Thyroid gland (tissue), 4 donors: ENCODE results near the gene KRTAP15-1. TPM values are rescaled to one million over a fixed set of nuclear protein-coding genes. Genes with fewer than 3 reads are reported as not detected.

Source experiments
- DNase-seq, 2 donors: peaks; one replicate each; pipeline ENCODE4 v3.0.0-alpha.2; 2019
- H3K27ac ChIP-seq, 3 donors: fragments of 200-600 bp; sonication (generic); 1 replicate in 2 of 3; 2 replicates in 1 of 3; pipeline ENCODE4 v1.5.1; 2016 to 2019; ENCODE audit warnings: mild to moderate bottlenecking in 1 of 3, moderate library complexity in 1 of 3
- H3K27me3 ChIP-seq: fragments of 200-600 bp; sonication (generic); one replicate; pipeline ENCODE4 v1.5.1; 2019
- H3K36me3 ChIP-seq, 2 donors: fragments of 200-600 bp; sonication (generic); one replicate each; pipeline ENCODE4 v1.5.1; 2016 to 2019
- H3K4me1 ChIP-seq, 2 donors: fragments of 200-600 bp; sonication (generic); one replicate each; pipeline ENCODE4 v1.5.1; 2017 to 2019
- H3K4me3 ChIP-seq, 3 donors: fragments of 200-600 bp; sonication (generic); replicated peaks in 1 of 3; 1 replicate in 2 of 3; 2 replicates in 1 of 3; pipeline ENCODE4 v1.5.1; 2016; ENCODE audit warnings: mild to moderate bottlenecking in 1 of 3
- H3K9me3 ChIP-seq: fragments of 200-600 bp; sonication (generic); one replicate; pipeline ENCODE4 v1.5.1; 2017
- CTCF ChIP-seq, 6 experiments: fragments of 200-600 bp in 3 of 6; fragments of 450-650 bp in 3 of 6; sonication (generic) in 3 of 6; IDR thresholded peaks; one replicate each; pipeline ENCODE4 v1.5.1; 2016 to 2019; ENCODE audit warnings: antibody characterized with exemption in 6 of 6, mild to moderate bottlenecking in 2 of 6, inconsistent platforms in 1 of 6, moderate library complexity in 1 of 6
- POLR2A ChIP-seq, 2 donors: fragments of 450-650 bp; IDR thresholded peaks; one replicate each; pipeline ENCODE4 v1.6.1; 2017; ENCODE audit warnings: antibody characterized with exemption in 2 of 2, mild to moderate bottlenecking in 2 of 2, moderate library complexity in 1 of 2
- WGBS, 2 donors: methylation state at CpG; one replicate each; pipeline ENCODE4 v1.1.5; 2017; 5-methylcytosine and 5-hydroxymethylcytosine counted together
- intact Hi-C: fragments of 100-400 bp; cut with DNase I; formaldehyde crosslinking; loops from one replicate; pipeline ENCODE4 v1.15.1; 2023
- total RNA-seq, 4 donors: library from RNA; depleted of rRNA; stranded (reverse); fragments of >200 nt; gene quantifications; one replicate each; pipeline ENCODE4 v1.2.3, GENCODE V29; 2016

KRTAP15-1 gene
- total RNA-seq, 4 donors from 2014 or later = not detected

DNA sequence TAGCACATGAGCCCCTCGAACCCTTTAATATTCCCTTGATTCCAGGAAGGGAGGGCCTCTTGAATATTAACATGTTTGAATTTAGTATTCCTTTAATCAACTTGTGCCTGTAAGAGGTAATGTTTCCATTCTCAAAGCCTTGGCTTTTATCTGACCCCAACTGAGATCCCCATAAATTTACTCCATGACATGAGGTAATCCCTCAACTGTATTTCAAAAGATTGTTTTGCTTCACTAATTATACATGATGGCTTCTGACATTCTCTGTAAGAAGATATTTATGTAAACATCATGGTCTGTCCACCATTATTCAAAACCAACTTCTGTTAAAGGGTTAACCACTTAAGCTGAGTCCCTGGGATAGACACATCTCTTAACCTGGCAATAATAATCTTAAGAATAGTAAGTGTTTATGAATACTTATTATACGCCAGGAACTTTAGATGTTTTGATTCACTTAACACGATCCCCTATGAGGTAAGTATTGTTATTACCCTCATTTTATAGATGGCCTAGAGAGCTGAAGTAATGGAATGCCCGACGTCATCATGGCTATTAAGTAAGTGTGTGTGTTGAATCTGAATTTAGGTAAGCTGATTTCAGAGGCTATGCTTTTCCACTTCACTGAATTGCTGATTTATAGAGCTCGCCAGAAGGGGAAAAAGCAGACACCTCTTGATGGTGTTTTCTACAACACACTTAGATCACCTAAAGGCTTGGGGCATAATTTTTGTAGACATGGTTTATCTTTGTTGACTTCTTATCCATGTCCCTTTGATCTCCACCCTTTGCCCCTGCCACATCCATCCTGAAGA, 29.0 kb downstream of the KRTAP15-1 start:
- TF ChIP-seq CTCF (IDR thresholded peaks at IDR 0.05) = no peak
- no peak for TF ChIP-seq POLR2A (IDR thresholded peaks at IDR 0.05)
- WGBS, 2 donors = 81 to 82% methylated on average over 6 of the region's 6 CpGs
- no peaks in the 10 kb centered on the region for H3K9me3 ChIP-seq
- no peak for DNase-seq
- intact Hi-C loops = no loop called here
- H3K36me3 ChIP-seq = no peaks in the 10 kb centered on the region
- H3K27ac ChIP-seq = no peak overlapping the region
- no peaks in the 10 kb centered on the region for H3K27me3 ChIP-seq
- no peak overlapping the region for H3K4me3 ChIP-seq
- no peaks in the 10 kb centered on the region for H3K4me1 ChIP-seq

GRCh38 chr21:30478004-30478403, 37.9 kb downstream of the KRTAP15-1 start:
- Histone ChIP-seq H3K36me3 (no peaks in the 10 kb centered on the region), H3K27me3 (no peaks in the 10 kb centered on the region), H3K27ac (no peak overlapping the region), H3K9me3 (no peaks in the 10 kb centered on the region), H3K4me3 (no peak overlapping the region), H3K4me1 (no peaks in the 10 kb centered on the region)
- intact Hi-C loops = no loop called here
- 18 to 27% methylated on average over 3 of the region's 3 CpGs for WGBS, 2 donors
- peak in 1 of 2 donors; percentile 9 for DNase-seq
- TF ChIP-seq POLR2A (IDR thresholded peaks at IDR 0.05) (no peak), CTCF (IDR thresholded peaks at IDR 0.05) (no peak)

- intact Hi-C loops = no loop called here
- Histone ChIP-seq H3K9me3 (no peaks in the 10 kb centered on the region), H3K36me3 (no peaks in the 10 kb centered on the region), H3K4me3 (no peak overlapping the region), H3K4me1 (no peaks in the 10 kb centered on the region), H3K27ac (no peak overlapping the region), H3K27me3 (no peaks in the 10 kb centered on the region)
- DNase-seq = no peak
- no peak for TF ChIP-seq POLR2A (IDR thresholded peaks at IDR 0.05)
- WGBS, 2 donors = 63 to 74% methylated on average over 4 of the region's 4 CpGs
These were observed 39.2 kb downstream of the KRTAP15-1 start for GRCh38 chr21:30479259-30479658.

DNA sequence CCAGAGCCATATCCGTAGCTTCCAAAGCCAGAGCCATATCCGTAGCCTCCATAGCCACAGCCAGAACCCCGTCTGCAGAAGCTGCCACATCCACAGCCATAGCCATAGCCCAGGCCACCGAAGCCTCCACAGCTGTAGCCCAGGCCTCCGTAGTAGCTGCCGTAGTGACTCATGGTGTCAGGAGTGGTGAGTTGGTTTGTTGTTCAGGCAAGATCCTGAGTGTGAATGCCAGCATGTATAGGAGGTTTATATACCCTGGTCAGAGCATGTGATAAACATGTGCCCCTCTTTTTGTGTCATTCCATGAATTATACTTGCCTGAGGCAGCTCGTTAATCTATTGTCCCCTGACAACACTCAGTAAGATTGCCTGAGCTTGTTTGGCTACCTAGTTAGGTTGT, 40.1 kb downstream of the KRTAP15-1 start, which contains the start of gene KRTAP19-1:
TSS of gene KRTAP19-1 (minus strand) at position 223 of the 400 bp plus-strand sequence. CDS start at position 173, 50 bp downstream.
- intact Hi-C loops = no loop called here
- Histone ChIP-seq H3K27ac (no peak within 1 kb of the TSS), H3K36me3 (no peaks in the 10 kb centered on the region), H3K9me3 (no peaks in the 10 kb centered on the region), H3K27me3 (no peaks in the 10 kb centered on the region), H3K4me3 (no peak within 1 kb of the TSS), H3K4me1 (no peaks in the 10 kb centered on the region)
- WGBS, 2 donors = 87 to 91% methylated on average over 4 to 7 of the region's 7 CpGs
- DNase-seq = no peak
- TF ChIP-seq POLR2A (IDR thresholded peaks at IDR 0.05) = no peak
- TF ChIP-seq CTCF (IDR thresholded peaks at IDR 0.05) = no peak

GRCh38 chr21:30482130-30482529, 42.1 kb downstream of the KRTAP15-1 start:
- DNase-seq = no peak
- Histone ChIP-seq H3K9me3 (no peaks in the 10 kb centered on the region), H3K27me3 (no peaks in the 10 kb centered on the region), H3K4me3 (no peak overlapping the region), H3K36me3 (no peaks in the 10 kb centered on the region), H3K4me1 (no peaks in the 10 kb centered on the region), H3K27ac (no peak overlapping the region)
- 80 to 82% methylated on average over 2 of the region's 2 CpGs for WGBS, 2 donors
- intact Hi-C loops = no loop called here
- TF ChIP-seq POLR2A (IDR thresholded peaks at IDR 0.05) (no peak), CTCF (IDR thresholded peaks at IDR 0.05) (no peak)
